HG02973 (cell line): ENCODE data around the gene ATAT1.

Experiments
- ATAC-seq: cut with Tn5 transposase; IDR thresholded peaks from one replicate; pipeline ENCODE4 v1.9.1; 2021; ENCODE audit warnings: moderate library complexity; ENCODE audit not compliant: unreplicated experiment

Gene ATAT1

GRCh38 chr6:30683183-30683979 is 56.7 kb downstream of the ATAT1 start:
- ATAC-seq: no peak

DNA sequence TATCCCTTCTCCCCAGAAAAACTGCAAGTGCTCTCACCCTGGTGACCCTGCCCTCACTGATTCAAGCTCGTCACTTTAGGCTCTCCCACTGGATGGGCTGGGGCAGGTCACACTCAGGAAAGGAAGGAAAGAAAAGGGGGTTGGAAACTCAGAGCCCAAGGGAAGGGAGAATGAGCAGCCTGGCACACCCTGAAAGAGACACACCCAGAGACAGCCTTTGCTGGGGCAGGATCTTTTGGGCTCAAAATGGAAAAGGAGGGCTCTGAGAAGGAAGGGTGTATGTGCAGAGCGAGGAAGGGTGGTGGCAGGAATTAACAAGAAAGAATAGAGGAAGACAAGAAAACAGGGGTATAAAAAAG is 57.3 kb downstream of the ATAT1 start:
- no peak for ATAC-seq

GRCh38 chr6:30684386-30685156 is 57.9 kb downstream of the ATAT1 start:
- no peak for ATAC-seq

DNA sequence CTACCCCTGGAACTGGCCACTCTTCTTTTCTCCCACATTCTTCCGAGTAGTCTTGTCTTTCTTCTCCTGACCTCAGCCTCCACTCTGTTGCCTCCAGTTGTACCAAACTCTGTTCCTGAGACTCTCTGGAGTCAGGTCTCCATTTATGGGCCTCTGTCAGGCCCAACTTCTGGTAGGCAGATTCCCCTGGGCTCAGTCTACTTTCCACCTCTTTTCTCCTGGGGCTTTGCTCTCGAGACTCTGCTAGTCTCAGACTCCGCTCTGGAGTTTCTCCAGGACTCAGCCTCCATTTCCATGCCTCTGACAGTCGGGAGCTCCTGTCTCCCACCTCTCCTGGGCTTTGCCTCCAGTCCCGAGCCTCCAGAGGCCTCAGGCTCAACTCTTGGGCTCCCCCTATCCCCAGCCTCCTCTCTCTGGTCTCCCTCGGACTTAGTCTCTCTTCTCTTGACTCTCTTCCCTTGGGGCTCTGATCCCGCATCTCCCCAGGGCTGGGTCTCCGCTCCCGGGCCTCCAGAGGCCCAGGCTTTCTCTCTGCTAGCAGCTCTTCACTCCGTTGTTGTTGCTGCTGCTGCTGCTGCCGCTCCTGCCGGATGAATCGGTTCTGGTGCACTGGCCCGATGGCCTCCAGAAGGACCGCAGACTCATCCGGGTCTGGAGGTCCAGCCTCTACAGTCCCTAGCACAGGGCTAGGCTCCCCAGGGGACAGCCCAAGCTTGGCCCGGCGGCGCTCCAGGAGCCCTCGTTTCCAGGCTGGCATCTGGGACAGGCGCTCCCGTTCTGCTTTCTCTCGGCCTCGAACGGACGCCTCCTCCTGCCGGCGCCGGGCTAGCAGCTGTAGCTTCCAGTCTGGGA is 58.7 kb downstream of the ATAT1 start:
- no peak for ATAC-seq

DNA sequence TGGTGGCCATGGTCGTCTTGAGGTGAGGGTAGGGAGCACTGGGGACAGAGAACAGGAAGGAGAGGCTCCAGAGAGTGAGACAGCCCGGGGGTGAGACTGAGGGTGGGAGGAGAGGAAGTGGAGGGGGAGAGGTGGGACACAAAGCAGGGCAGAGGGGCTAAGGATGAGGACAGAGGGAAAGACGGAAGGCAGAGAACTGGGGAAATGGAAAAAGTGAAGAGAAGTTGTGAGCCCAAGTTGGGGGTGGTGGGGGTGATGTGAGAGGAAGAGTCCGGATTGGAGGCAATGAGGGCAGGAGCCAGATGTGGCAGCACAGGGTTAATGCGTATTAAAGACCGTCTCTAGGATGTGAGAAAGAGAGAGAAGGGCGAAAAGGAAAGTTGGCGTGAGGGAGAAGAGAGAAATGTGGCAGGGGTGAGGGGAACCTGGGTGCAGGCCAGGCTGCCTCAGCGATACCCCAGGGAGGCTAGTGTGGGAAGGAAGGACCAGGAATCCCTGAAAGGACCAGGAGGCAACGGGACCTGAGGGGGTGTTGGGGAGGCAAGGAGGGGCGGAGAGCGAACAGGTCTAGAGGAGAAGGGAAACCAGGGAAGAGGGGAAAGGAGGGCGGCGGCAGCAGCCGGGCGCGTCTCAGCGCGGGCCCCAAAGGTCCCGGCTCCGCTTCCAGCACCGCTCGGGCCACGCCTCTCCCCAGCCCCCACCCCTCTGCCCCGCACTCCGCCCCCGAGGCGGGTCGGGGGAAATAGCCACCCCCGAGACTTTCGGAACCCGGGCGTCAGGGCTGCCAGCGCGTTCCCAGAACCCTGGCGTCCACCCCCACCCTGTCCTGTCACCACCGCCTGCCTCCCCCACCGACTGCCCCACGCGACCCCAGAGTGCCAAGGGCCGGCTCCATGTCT is 59.6 kb downstream of the ATAT1 start, which contains the start of gene PPP1R18:
Gene PPP1R18, minus strand, starts transcription at position 637 of the 899 bp plus-strand sequence. Its CDS starts 627 bp downstream, at position 10.
- no peak for ATAC-seq

DNA sequence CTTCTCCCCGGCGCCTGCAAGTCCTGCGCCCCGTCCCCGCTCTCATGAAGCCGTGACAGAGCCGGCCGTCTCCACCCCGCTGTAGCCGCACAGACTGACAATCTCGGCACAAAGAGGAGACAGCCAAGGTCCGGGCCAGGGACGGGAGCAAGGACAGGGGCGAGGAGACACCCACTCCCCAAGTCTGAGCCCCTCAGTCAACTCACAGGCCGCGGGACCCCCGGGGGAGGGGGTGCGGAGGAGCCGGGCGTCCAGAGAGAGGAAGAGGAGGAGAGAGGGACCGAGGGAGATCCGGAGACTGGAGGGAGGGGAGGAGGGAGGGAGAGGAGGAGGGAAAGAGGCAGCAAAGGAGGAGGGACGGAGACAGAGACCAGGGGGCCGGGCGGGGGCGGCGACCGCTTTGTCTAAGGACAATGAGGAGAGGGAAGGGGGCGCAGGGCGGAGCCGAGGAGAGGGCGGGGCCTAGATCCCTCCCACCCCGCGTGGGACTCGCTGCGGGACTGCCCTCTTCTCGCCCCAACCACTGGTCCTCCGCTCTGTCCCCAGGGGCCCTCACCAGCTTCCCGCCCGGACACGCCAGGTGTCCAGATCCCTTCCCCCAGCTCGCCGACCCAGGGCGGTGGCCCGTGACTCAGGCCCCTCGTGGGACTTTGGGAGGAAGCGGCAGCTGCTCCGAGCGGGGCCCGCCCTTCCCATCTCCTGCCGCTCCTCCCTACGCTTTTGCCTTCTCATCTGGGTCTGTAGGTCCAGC is 60.4 kb downstream of the ATAT1 start:
- ATAC-seq: no peak

DNA sequence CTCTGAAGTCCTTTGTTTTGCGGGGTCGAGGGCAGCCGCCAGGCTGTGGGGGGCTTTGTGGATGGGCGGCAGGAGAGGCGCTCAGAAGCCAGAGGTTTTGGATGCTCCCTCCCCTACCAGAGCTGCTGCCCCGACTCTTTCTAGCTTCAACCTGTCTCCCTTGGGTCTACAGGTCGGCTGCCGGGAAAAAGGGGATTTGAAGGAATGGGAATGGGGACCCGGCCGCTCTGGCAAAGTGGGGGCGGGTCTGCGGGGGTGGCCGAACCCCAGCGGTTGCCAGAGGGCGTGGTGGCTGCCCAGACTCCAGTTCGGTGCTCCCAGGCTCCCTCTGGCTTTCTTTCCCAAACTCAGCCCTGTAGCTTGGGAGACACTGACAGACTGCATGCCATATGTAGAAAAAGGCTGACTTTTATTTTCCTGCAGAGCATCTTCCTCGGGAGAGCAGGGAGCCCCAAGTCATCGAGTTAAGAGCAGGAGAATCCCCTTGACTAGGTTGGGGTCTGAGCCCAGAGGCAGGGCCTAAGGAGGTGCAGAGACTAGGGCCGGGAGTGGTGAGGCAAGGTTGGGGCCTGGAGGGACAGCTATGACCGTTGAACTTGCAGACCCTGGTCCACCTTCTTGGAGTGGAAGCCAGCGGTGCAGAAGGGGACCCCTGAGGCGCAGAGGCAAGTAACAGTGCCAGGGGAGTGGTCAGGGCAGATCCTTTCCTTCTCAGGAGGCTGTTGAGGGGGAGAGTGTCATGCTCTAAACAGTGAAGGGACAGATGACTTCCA is 61.2 kb downstream of the ATAT1 start:
- no peak for ATAC-seq

GRCh38 chr6:30688569-30688968 is 61.9 kb downstream of the ATAT1 start:
- ATAC-seq: no peak

- no peak for ATAC-seq
Measured at GRCh38 chr6:30689022-30689865, 62.6 kb downstream of the ATAT1 start.

GRCh38 chr6:30689985-30690384 is 63.3 kb downstream of the ATAT1 start:
- ATAC-seq: no peak

DNA sequence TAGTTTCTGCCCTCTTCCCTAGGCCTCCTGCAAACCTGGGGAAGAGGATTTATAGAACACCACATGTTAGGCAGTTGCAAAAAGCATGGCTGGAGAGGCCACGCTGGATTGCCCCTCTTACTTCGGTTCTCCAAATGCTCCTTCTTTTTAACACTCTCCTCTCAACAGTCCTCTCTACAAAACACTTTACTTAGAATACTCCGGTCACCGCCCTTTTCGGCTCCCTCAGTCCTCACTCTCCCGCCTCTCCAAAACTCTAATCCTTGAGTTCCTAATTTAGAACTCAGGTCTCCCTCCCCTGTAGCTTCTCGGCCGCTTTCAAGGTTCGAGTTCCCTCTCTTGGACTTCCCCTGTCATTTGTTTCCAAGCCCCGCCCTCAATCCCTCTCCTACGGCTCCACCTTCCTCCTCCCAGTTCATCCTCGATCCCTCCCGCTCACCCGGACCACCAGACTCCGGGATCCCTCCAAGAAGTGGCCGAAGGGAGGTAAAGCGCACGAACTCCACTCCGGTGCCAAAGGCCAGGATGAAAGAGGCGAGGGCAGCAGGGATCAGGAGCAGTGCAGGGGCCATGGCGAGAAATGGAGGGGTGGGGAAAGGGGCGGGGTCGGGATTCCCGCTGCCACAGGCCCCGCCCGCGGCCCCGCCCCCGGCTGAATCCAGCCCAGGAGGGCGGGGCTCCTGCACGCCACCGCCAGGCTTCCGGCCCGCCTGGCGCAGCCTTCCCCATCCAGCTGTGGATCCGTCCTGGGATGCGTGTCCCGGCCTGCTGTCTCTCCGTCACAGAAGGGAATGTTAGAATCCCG is 63.9 kb downstream of the ATAT1 start, which contains the start of gene NRM:
Gene NRM, minus strand, starts transcription at position 582 of the 805 bp plus-strand sequence. Its CDS starts 10 bp downstream, at position 572.
- ATAC-seq: no peak

GRCh38 chr6:30691208-30691847 is 64.7 kb downstream of the ATAT1 start:
- ATAC-seq: no peak
